ENCODE data around the gene TGFBI. TPM values are rescaled to one million over a fixed set of nuclear protein-coding genes. Genes with fewer than 3 reads are reported as not detected.

The TGFBI gene
- total and polyA plus RNA-seq, 9 donors = 164 to 351 (median 213) TPM

DNA sequence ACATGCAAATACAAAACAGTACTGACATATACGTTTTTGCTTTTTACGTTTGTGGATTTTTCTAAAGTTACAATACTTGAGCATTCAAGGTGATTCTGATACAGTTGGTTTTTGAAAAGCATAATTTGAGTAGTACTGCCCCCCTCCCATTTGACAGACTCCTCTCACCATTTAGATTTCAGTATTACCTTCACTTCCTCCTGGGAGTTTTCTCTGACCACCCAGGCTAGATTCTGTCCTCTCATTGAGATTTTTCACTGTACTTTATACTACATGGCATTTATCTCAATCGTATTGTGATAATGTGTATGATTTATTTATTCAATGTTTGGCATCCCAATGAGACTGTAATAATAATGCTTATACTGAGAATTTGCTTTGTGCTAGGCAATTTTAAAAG is 71.1 kb downstream of the TGFBI start:
- WGBS (ENCODE audit: insufficient coverage) = no CpG with 5 or more reads among the region's 3 CpGs
- no peak overlapping the region for H3K27ac ChIP-seq (ENCODE audit: low read length)
- H3K9me3 ChIP-seq (replicated peaks; ENCODE audit: control insufficient read depth, low read depth, low read length) = no peaks in the 10 kb centered on the region
- H3K4me1 ChIP-seq (ENCODE audit: control insufficient read depth, insufficient read depth, low read length) = peaks cover 5% of the 10 kb centered on the region
- H3K36me3 ChIP-seq (ENCODE audit: control insufficient read depth, insufficient read depth, low read length) = no peaks in the 10 kb centered on the region
- no peaks in the 10 kb centered on the region for H3K27me3 ChIP-seq (ENCODE audit: control insufficient read depth, insufficient read depth, low read length)
- DNase-seq = no peak
- H3K4me3 ChIP-seq (ENCODE audit: low read length) = no peak overlapping the region

GRCh38 chr5:136101884-136102283 is 73.1 kb downstream of the TGFBI start:
- H3K9me3 ChIP-seq (replicated peaks; ENCODE audit: control insufficient read depth, low read depth, low read length) = no peaks in the 10 kb centered on the region
- no peaks in the 10 kb centered on the region for H3K27me3 ChIP-seq (ENCODE audit: control insufficient read depth, insufficient read depth, low read length)
- no peak overlapping the region for H3K4me3 ChIP-seq (ENCODE audit: low read length)
- no peaks in the 10 kb centered on the region for H3K36me3 ChIP-seq (ENCODE audit: control insufficient read depth, insufficient read depth, low read length)
- H3K4me1 ChIP-seq (ENCODE audit: control insufficient read depth, insufficient read depth, low read length) = peaks cover 5% of the 10 kb centered on the region
- no peak for DNase-seq
- no CpG with 5 or more reads among the region's 1 CpG for WGBS (ENCODE audit: insufficient coverage)
- H3K27ac ChIP-seq (ENCODE audit: low read length) = no peak overlapping the region

- peaks cover 5% of the 10 kb centered on the region for H3K4me1 ChIP-seq (ENCODE audit: control insufficient read depth, insufficient read depth, low read length)
- H3K27me3 ChIP-seq (ENCODE audit: control insufficient read depth, insufficient read depth, low read length) = no peaks in the 10 kb centered on the region
- H3K4me3 ChIP-seq (ENCODE audit: low read length) = no peak overlapping the region
- no peaks in the 10 kb centered on the region for H3K9me3 ChIP-seq (replicated peaks; ENCODE audit: control insufficient read depth, low read depth, low read length)
- no peak overlapping the region for H3K27ac ChIP-seq (ENCODE audit: low read length)
- WGBS (ENCODE audit: insufficient coverage) = no CpG with 5 or more reads among the region's 1 CpG
- no peak for DNase-seq
- no peaks in the 10 kb centered on the region for H3K36me3 ChIP-seq (ENCODE audit: control insufficient read depth, insufficient read depth, low read length)
Observed at GRCh38 chr5:136103118-136103517, 74.3 kb downstream of the TGFBI start.

- H3K9me3 ChIP-seq (replicated peaks; ENCODE audit: control insufficient read depth, low read depth, low read length) = no peaks in the 10 kb centered on the region
- WGBS (ENCODE audit: insufficient coverage) = 37% methylated on average over 5 of the region's 8 CpGs
- no peak overlapping the region for H3K4me3 ChIP-seq (ENCODE audit: low read length)
- H3K27ac ChIP-seq (ENCODE audit: low read length) = no peak overlapping the region
- no peaks in the 10 kb centered on the region for H3K27me3 ChIP-seq (ENCODE audit: control insufficient read depth, insufficient read depth, low read length)
- DNase-seq = peak; percentile 75
- H3K4me1 ChIP-seq (ENCODE audit: control insufficient read depth, insufficient read depth, low read length) = peaks cover 5% of the 10 kb centered on the region
- no peaks in the 10 kb centered on the region for H3K36me3 ChIP-seq (ENCODE audit: control insufficient read depth, insufficient read depth, low read length)
Observed at GRCh38 chr5:136104306-136104965, 75.6 kb downstream of the TGFBI start.

DNA sequence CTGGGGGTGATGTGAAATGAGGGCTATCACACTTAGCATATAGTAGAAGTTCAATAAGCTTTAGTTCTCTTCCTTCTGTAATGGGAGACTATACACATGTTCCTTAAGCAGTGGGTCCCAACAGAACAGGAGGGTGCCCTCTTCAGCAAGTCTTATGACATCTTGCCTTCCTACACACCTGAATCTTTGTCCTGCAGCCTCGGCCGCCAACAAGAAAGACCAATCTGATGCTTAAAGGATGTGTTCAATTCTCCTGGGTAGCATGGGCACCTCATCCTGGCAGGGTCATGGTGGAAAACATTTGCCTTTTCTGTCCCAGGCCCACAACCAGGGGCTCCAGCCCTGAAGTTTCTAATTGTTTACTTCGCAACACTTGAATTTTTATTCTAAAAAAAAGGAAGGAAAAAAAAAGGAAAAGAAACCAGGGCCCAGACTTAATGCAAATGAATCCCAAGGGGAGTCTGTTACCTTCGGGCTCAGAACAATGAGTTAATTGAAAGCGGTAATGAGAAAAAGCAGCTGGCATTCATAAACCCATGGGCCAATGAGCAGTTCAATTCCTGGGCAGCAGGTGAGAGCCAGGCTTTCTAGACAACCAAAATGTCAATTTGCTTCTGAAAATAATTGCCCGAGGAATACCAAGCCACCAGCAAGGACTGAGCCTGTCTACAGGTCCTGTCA is 77.7 kb downstream of the TGFBI start:
- no peaks in the 10 kb centered on the region for H3K27me3 ChIP-seq (ENCODE audit: control insufficient read depth, insufficient read depth, low read length)
- H3K27ac ChIP-seq (ENCODE audit: low read length) = no peak overlapping the region
- H3K9me3 ChIP-seq (replicated peaks; ENCODE audit: control insufficient read depth, low read depth, low read length) = no peaks in the 10 kb centered on the region
- no peak for DNase-seq
- peaks cover 5% of the 10 kb centered on the region for H3K4me1 ChIP-seq (ENCODE audit: control insufficient read depth, insufficient read depth, low read length)
- WGBS (ENCODE audit: insufficient coverage) = 73% methylated on average over 5 of the region's 6 CpGs
- no peak overlapping the region for H3K4me3 ChIP-seq (ENCODE audit: low read length)
- no peaks in the 10 kb centered on the region for H3K36me3 ChIP-seq (ENCODE audit: control insufficient read depth, insufficient read depth, low read length)

GRCh38 chr5:136108180-136108611 is 79.4 kb downstream of the TGFBI start:
- Histone ChIP-seq H3K4me1 (ENCODE audit: control insufficient read depth, insufficient read depth, low read length) (peaks cover 5% of the 10 kb centered on the region), H3K27ac (ENCODE audit: low read length) (no peak overlapping the region), H3K36me3 (ENCODE audit: control insufficient read depth, insufficient read depth, low read length) (no peaks in the 10 kb centered on the region), H3K4me3 (ENCODE audit: low read length) (no peak overlapping the region), H3K9me3 (replicated peaks; ENCODE audit: control insufficient read depth, low read depth, low read length) (no peaks in the 10 kb centered on the region), H3K27me3 (ENCODE audit: control insufficient read depth, insufficient read depth, low read length) (no peaks in the 10 kb centered on the region)
- 75% methylated on average over 1 of the region's 2 CpGs for WGBS (ENCODE audit: insufficient coverage)
- no peak for DNase-seq

GRCh38 chr5:136108766-136109165 is 80.0 kb downstream of the TGFBI start:
- H3K27ac ChIP-seq (ENCODE audit: low read length) = no peak overlapping the region
- 88% methylated on average over 1 of the region's 1 CpG for WGBS (ENCODE audit: insufficient coverage)

DNA sequence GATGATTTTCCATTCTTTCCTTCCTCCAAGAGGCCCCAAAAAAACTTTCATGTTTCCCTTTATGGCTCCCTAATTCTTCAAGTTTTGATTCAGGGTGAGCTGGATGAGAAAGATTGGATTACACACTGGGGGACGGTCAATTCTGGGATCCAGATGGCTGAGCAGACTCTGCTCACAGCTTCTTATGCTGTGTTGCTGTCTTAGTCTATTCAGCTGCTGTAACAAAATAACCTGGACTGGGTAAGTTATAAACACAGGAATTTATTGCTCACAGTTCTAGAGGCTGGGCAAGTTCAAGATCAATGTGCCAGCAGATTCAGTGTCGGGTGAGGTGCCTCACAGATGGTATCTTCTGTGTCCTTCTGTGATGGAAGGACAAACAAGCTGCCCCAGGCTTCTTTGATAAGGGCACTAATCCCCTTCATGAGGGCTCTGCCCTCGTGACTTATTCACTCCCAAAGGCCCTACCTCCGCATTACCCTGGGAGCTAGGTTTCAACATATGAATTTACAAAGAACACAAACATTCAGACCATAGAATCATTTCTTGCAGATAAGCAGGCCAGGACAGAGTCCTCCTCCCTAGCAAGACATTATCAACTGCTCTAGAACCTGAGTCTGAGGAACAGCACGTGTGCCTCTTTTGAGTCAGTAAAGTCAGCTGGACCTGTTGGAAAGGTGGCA is 80.8 kb downstream of the TGFBI start:
- Histone ChIP-seq H3K27me3 (ENCODE audit: control insufficient read depth, insufficient read depth, low read length) (no peaks in the 10 kb centered on the region), H3K9me3 (replicated peaks; ENCODE audit: control insufficient read depth, low read depth, low read length) (no peaks in the 10 kb centered on the region), H3K27ac (ENCODE audit: low read length) (no peak overlapping the region), H3K4me3 (ENCODE audit: low read length) (no peak overlapping the region), H3K36me3 (ENCODE audit: control insufficient read depth, insufficient read depth, low read length) (no peaks in the 10 kb centered on the region), H3K4me1 (ENCODE audit: control insufficient read depth, insufficient read depth, low read length) (peaks cover 1% of the 10 kb centered on the region)
- WGBS (ENCODE audit: insufficient coverage) = 86% methylated on average over 3 of the region's 5 CpGs
- DNase-seq = no peak

More at GRCh38 chr5:136108766-136109165, 80.0 kb downstream of the TGFBI start:
- Histone ChIP-seq H3K36me3 (ENCODE audit: control insufficient read depth, insufficient read depth, low read length) (no peaks in the 10 kb centered on the region), H3K4me1 (ENCODE audit: control insufficient read depth, insufficient read depth, low read length) (peaks cover 5% of the 10 kb centered on the region), H3K9me3 (replicated peaks; ENCODE audit: control insufficient read depth, low read depth, low read length) (no peaks in the 10 kb centered on the region), H3K27me3 (ENCODE audit: control insufficient read depth, insufficient read depth, low read length) (no peaks in the 10 kb centered on the region), H3K4me3 (ENCODE audit: low read length) (no peak overlapping the region)
- DNase-seq = no peak
